Spleen (tissue), 11 donors: ENCODE results near the gene TMEM223. TPM values are rescaled to one million over a fixed set of nuclear protein-coding genes. Genes with fewer than 3 reads are reported as not detected.
A peak's percentile ranks its signal among the peaks of the same experiment; 100 is the strongest.

Experiments
- DNase-seq: peaks from one replicate; pipeline ENCODE4 v3.0.0-alpha.2; 2020
- H3K27ac ChIP-seq, 8 donors: fragments of 200-600 bp; sonication (generic) in 7 of 8; 1 replicate in 4 of 8; 2 replicates in 4 of 8; pipeline versions ENCODE4 v1.5.0 to v1.8.0; 2016 to 2021; ENCODE audit warnings: inconsistent platforms in 4 of 8, mild to moderate bottlenecking in 4 of 8, moderate library complexity in 1 of 8
- H3K27me3 ChIP-seq, 7 donors: fragments of 200-600 bp; sonication (generic) in 6 of 7; replicated peaks in 1 of 7; 1 replicate in 4 of 7; 2 replicates in 3 of 7; pipeline versions ENCODE4 v1.5.0 to v1.8.0; 2016 to 2021; ENCODE audit warnings: inconsistent platforms in 3 of 7, mild to moderate bottlenecking in 1 of 7
- H3K36me3 ChIP-seq, 6 donors: fragments of 200-600 bp; sonication (generic) in 5 of 6; 1 replicate in 4 of 6; 2 replicates in 2 of 6; pipeline versions ENCODE4 v1.5.0 to v1.8.0; 2016 to 2021; ENCODE audit warnings: inconsistent platforms in 2 of 6
- H3K4me1 ChIP-seq, 6 donors: fragments of 200-600 bp; sonication (generic) in 5 of 6; 1 replicate in 3 of 6; 2 replicates in 3 of 6; pipeline versions ENCODE4 v1.5.0 to v1.8.0; 2016 to 2021; ENCODE audit warnings: inconsistent platforms in 3 of 6
- H3K4me3 ChIP-seq, 8 donors: fragments of 200-600 bp; sonication (generic) in 7 of 8; 1 replicate in 4 of 8; 2 replicates in 4 of 8; pipeline versions ENCODE4 v1.5.0 to v1.8.0; 2016 to 2021; ENCODE audit warnings: inconsistent platforms in 4 of 8, mild to moderate bottlenecking in 4 of 8, moderate library complexity in 2 of 8
- H3K9me3 ChIP-seq, 8 donors: fragments of 200-600 bp; sonication (generic) in 7 of 8; 1 replicate in 4 of 8; 2 replicates in 4 of 8; pipeline versions ENCODE4 v1.5.0 to v1.8.0; 2016 to 2021; ENCODE audit warnings: inconsistent platforms in 4 of 8
- CTCF ChIP-seq, 11 experiments: fragments of 200-600 bp in 7 of 11; fragments of 450-650 bp in 4 of 11; sonication (generic) in 4 of 11; IDR thresholded peaks in 8 of 11; conservative IDR thresholded peaks in 3 of 11; 1 replicate in 7 of 11; 2 replicates in 4 of 11; pipeline versions ENCODE4 v1.4.0 to v1.8.0; 2016 to 2021; ENCODE audit warnings: antibody characterized with exemption in 11 of 11, inconsistent platforms in 4 of 11, mild to moderate bottlenecking in 1 of 11
- POLR2A ChIP-seq, 3 donors: fragments of 450-650 bp; IDR thresholded peaks; one replicate each; pipeline ENCODE4 v1.5.1; 2017; ENCODE audit warnings: antibody characterized with exemption in 3 of 3, mild to moderate bottlenecking in 1 of 3
- POLR2AphosphoS5 ChIP-seq, 3 donors: sonication (generic); formaldehyde crosslinking; IDR thresholded peaks; one replicate each; pipeline ENCODE4 v1.5.1; 2017; ENCODE audit warnings: antibody characterized with exemption in 3 of 3
- WGBS, 5 donors: extraction: QIAGEN DNeasy Blood & Tissue Kit in 3 of 5; methylation state at CpG; one replicate each; pipeline versions ENCODE4 v1.1.5 to v1.1.7; 2013 to 2018; 5-methylcytosine and 5-hydroxymethylcytosine counted together
- intact Hi-C: fragments of 100-400 bp; cut with DNase I; formaldehyde crosslinking; loops from one replicate; pipeline ENCODE4 v1.15.0; 2023; ENCODE audit warnings: low total_unique reads
- polyA plus RNA-seq, 3 donors: library from polyadenylated mRNA; stranded (reverse); fragments of 200-250 nt; gene quantifications; one replicate each; pipeline ENCODE4 v1.2.1, GENCODE V29; 2013
- total RNA-seq, 7 donors: library from RNA; depleted of rRNA in 3 of 7; stranded (reverse); fragments of >200 nt in 3 of 7; fragmentation: NEBNext Ultra II Directional in 4 of 7; extraction: Animal tissue kit (Norgen Biotek cat#: 25700) in 4 of 7; gene quantifications; one replicate each; pipeline versions ENCODE4 v1.1.0 to v1.2.1, GENCODE V29; 2016 to 2021
- donor health status: healthy with polysubstance abuse.
- donor health status: DM: no; HTN: no; CAD: no; lungs with moderate emphysema.
- donor health status: DM: no; HTN: no; CAD: no.
- donor health status: Bipolar disorder and iron deficiency.
- donor health status: healthy.
- donor health status: DM: no; HTN: no; CAD: no.
- donor health status: DM: yes; HTN: yes; CAD: no.

The TMEM223 gene
- total and polyA plus RNA-seq, 10 donors, result 11.2 to 32.8 (median 21.0) TPM

GRCh38 chr11:62786318-62787004 is 5.3 kb downstream of the TMEM223 start:
- Histone ChIP-seq H3K9me3 (no peaks in the 10 kb centered on the region), H3K27ac (peak overlapping the region; percentile 95 to 100 (median 98)), H3K4me1 (peaks cover 31 to 52% (median 50%) of the 10 kb centered on the region in 6 donors), H3K36me3 (peaks cover 0 to 56% (median 31%) of the 10 kb centered on the region in 6 donors), H3K27me3 (no peaks in the 10 kb centered on the region), H3K4me3 (peak overlapping the region; percentile 85 to 99 (median 98))
- TF ChIP-seq POLR2AphosphoS5 (IDR thresholded peaks at IDR 0.05) (peak in 1 of 3 donors; percentile 65), CTCF (IDR thresholded peaks at IDR 0.05 in 8 of 11, conservative IDR thresholded peaks at IDR 0.05 in 3 of 11) (peak; percentile 93 to 99 (median 97)), POLR2A (IDR thresholded peaks at IDR 0.05) (no peak)
- 1 to 2% (median 2%) methylated on average over 27 to 51 of the region's 51 CpGs for WGBS, 5 donors
- DNase-seq, result peak; percentile 97
- intact Hi-C loops, result loop anchor here (5.0 kb wide), 1 partner anchor 71 kb away; no protein-coding TSS in a partner anchor

- intact Hi-C loops, result no loop called here
- Histone ChIP-seq H3K27ac (no peak overlapping the region), H3K27me3 (no peaks in the 10 kb centered on the region), H3K4me3 (no peak overlapping the region), H3K9me3 (no peaks in the 10 kb centered on the region), H3K4me1 (peaks cover 9 to 19% (median 13%) of the 10 kb centered on the region in 6 donors), H3K36me3 (peaks cover 0 to 67% (median 33%) of the 10 kb centered on the region in 6 donors)
- TF ChIP-seq POLR2AphosphoS5 (IDR thresholded peaks at IDR 0.05), result no peak
- no peak for TF ChIP-seq POLR2A (IDR thresholded peaks at IDR 0.05)
- 93 to 99% (median 97%) methylated on average over 7 of the region's 7 CpGs for WGBS, 5 donors
- no peak for DNase-seq
Observed at GRCh38 chr11:62782753-62783152, 9.1 kb downstream of the TMEM223 start.

- no peak overlapping the region for H3K27ac ChIP-seq
- H3K4me1 ChIP-seq, result peaks cover 0 to 13% (median 0%) of the 10 kb centered on the region in 6 donors
- H3K4me3 ChIP-seq, result no peak overlapping the region
- no peaks in the 10 kb centered on the region for H3K9me3 ChIP-seq
- DNase-seq, result no peak
- TF ChIP-seq POLR2A (IDR thresholded peaks at IDR 0.05) (no peak), CTCF (IDR thresholded peaks at IDR 0.05 in 8 of 11, conservative IDR thresholded peaks at IDR 0.05 in 3 of 11) (no peak), POLR2AphosphoS5 (IDR thresholded peaks at IDR 0.05) (no peak)
- peaks cover 0 to 87% (median 53%) of the 10 kb centered on the region in 6 donors for H3K36me3 ChIP-seq
- no peaks in the 10 kb centered on the region for H3K27me3 ChIP-seq
- WGBS, 5 donors, result 89 to 95% (median 90%) methylated on average over 3 of the region's 3 CpGs
- intact Hi-C loops, result no loop called here
Observed at GRCh38 chr11:62778441-62778840, 13.4 kb downstream of the TMEM223 start.

GRCh38 chr11:62777389-62777788 is 14.4 kb downstream of the TMEM223 start:
- no peaks in the 10 kb centered on the region for H3K9me3 ChIP-seq
- H3K4me1 ChIP-seq, result peaks cover 1 to 24% (median 5%) of the 10 kb centered on the region in 6 donors
- no peak overlapping the region for H3K27ac ChIP-seq
- 71 to 87% (median 79%) methylated on average over 2 of the region's 2 CpGs for WGBS, 5 donors
- intact Hi-C loops, result no loop called here
- H3K36me3 ChIP-seq, result peaks cover 0 to 76% (median 48%) of the 10 kb centered on the region in 6 donors
- no peak for TF ChIP-seq CTCF (IDR thresholded peaks at IDR 0.05 in 8 of 11, conservative IDR thresholded peaks at IDR 0.05 in 3 of 11)
- no peak for TF ChIP-seq POLR2A (IDR thresholded peaks at IDR 0.05)
- TF ChIP-seq POLR2AphosphoS5 (IDR thresholded peaks at IDR 0.05), result no peak
- no peak overlapping the region for H3K4me3 ChIP-seq
- no peaks in the 10 kb centered on the region for H3K27me3 ChIP-seq
- no peak for DNase-seq
